Fibroblast of lung (primary cell): Measurements from ENCODE around the gene SAV1. TPM values are rescaled to one million over a fixed set of nuclear protein-coding genes. Genes with fewer than 3 reads are reported as not detected.
A peak's percentile ranks its signal among the peaks of the same experiment; 100 is the strongest.

Experiments used
- DNase-seq, 2 donors: peaks; one replicate each; pipeline versions ENCODE4 v3.0.0 to v3.0.0-alpha.2; 2010; ENCODE audit warnings: low read depth in 2 of 2
- H2AFZ ChIP-seq: 2 replicates; pipeline ENCODE4 v1.5.1; 2012; ENCODE audit warnings: low read length, control low read depth, inconsistent platforms
- H3K27ac ChIP-seq: 2 replicates; pipeline ENCODE4 v1.5.1; 2011; ENCODE audit warnings: low read length, control low read depth; ENCODE audit not compliant: insufficient read depth
- H3K27me3 ChIP-seq: 2 replicates; pipeline ENCODE4 v1.5.1; 2011; ENCODE audit warnings: mild to moderate bottlenecking, low read length; ENCODE audit not compliant: control insufficient read depth, insufficient read depth
- H3K36me3 ChIP-seq: 2 replicates; pipeline ENCODE4 v1.5.1; 2011; ENCODE audit warnings: low read length; ENCODE audit not compliant: control insufficient read depth, insufficient read depth
- H3K4me1 ChIP-seq: 2 replicates; pipeline ENCODE4 v1.5.1; 2011; ENCODE audit warnings: low read length; ENCODE audit not compliant: control insufficient read depth, insufficient read depth; ENCODE audit errors: extremely low read depth
- H3K4me2 ChIP-seq: 2 replicates; pipeline ENCODE4 v1.5.1; 2011; ENCODE audit warnings: low read length, control low read depth; ENCODE audit not compliant: insufficient read depth; ENCODE audit errors: extremely low read depth
- H3K4me3 ChIP-seq, 4 experiments: fragments of 200-600 bp in 1 of 4; sonication (generic) in 1 of 4; replicated peaks in 1 of 4; 2 replicates each; pipeline ENCODE4 v1.5.1; 2011 to 2016; ENCODE audit warnings: low read length in 4 of 4, low read depth in 3 of 4, mild to moderate bottlenecking in 3 of 4, control low read depth in 2 of 4, inconsistent platforms in 1 of 4, mixed read lengths in 1 of 4; ENCODE audit not compliant: insufficient read depth in 1 of 4; ENCODE audit errors: control extremely low read depth in 1 of 4
- H3K79me2 ChIP-seq: 2 replicates; pipeline ENCODE4 v1.5.1; 2012; ENCODE audit warnings: mild to moderate bottlenecking, low read length, inconsistent platforms; ENCODE audit not compliant: control insufficient read depth, insufficient read depth
- H3K9ac ChIP-seq: 2 replicates; pipeline ENCODE4 v1.5.1; 2011; ENCODE audit warnings: mild to moderate bottlenecking, low read length, control low read depth; ENCODE audit not compliant: insufficient read depth
- H3K9me3 ChIP-seq: 2 replicates; pipeline ENCODE4 v1.5.1; 2012; ENCODE audit warnings: low read depth, low read length; ENCODE audit not compliant: control insufficient read depth, insufficient read depth
- H4K20me1 ChIP-seq: 2 replicates; pipeline ENCODE4 v1.5.1; 2011; ENCODE audit warnings: low read length; ENCODE audit not compliant: control insufficient read depth, insufficient read depth; ENCODE audit errors: extremely low read depth
- CTCF ChIP-seq, 2 donors: IDR thresholded peaks in 1 of 2; conservative IDR thresholded peaks in 1 of 2; 1 replicate in 1 of 2; 2 replicates in 1 of 2; pipeline ENCODE4 v1.5.1; 2011 to 2012; ENCODE audit warnings: low read length in 2 of 2, control low read depth in 1 of 2, inconsistent platforms in 1 of 2, low read depth in 1 of 2, mild to moderate bottlenecking in 1 of 2
- EZH2 ChIP-seq: IDR thresholded peaks from 2 replicates; pipeline ENCODE4 v1.5.1; 2012; ENCODE audit warnings: low read length, control low read depth, mild to moderate bottlenecking; ENCODE audit errors: missing control alignments
- polyA plus RNA-seq, 2 donors: library from polyadenylated mRNA; depleted of rRNA in 1 of 2; stranded (reverse) in 1 of 2; unstranded in 1 of 2; fragments of >200 nt; gene quantifications; 2 replicates each; pipeline ENCODE4 v1.2.1, GENCODE V29; 2011 to 2012; ENCODE audit warnings: missing spikeins in 1 of 2
- total RNA-seq: library from RNA; depleted of rRNA; stranded (reverse); fragments of >200 nt; gene quantifications from 2 replicates; pipeline ENCODE4 v1.2.1, GENCODE V29; 2014

The SAV1 gene
- total and polyA plus RNA-seq, 2 donors (not counting 1 experiment from before 2014, with no cell fraction given), result 41.7 to 46.9 TPM

GRCh38 chr14:50679674-50680073, 11.6 kb upstream of the SAV1 start:
- no peaks in the 10 kb centered on the region for H4K20me1 ChIP-seq
- H3K9ac ChIP-seq, result no peak overlapping the region
- no peaks in the 10 kb centered on the region for H3K27me3 ChIP-seq
- no peaks in the 10 kb centered on the region for H3K9me3 ChIP-seq
- H3K36me3 ChIP-seq, result no peaks in the 10 kb centered on the region
- no peak overlapping the region for H3K4me2 ChIP-seq
- TF ChIP-seq CTCF (conservative IDR thresholded peaks at IDR 0.05 in 1 of 2, IDR thresholded peaks at IDR 0.05 in 1 of 2; ENCODE audit: low read depth in 1 of 2, low read length in 2 of 2) (no peak), EZH2 (no peak)
- H2AFZ ChIP-seq, result no peak overlapping the region
- DNase-seq, result no peak
- peaks cover 23% of the 10 kb centered on the region for H3K4me1 ChIP-seq
- H3K4me3 ChIP-seq, result no peak overlapping the region
- H3K27ac ChIP-seq, result no peak overlapping the region
- no peaks in the 10 kb centered on the region for H3K79me2 ChIP-seq

GRCh38 chr14:50678163-50678562, 10.1 kb upstream of the SAV1 start:
- TF ChIP-seq EZH2 (no peak), CTCF (conservative IDR thresholded peaks at IDR 0.05 in 1 of 2, IDR thresholded peaks at IDR 0.05 in 1 of 2; ENCODE audit: low read depth in 1 of 2, low read length in 2 of 2) (no peak)
- Histone ChIP-seq H3K27me3 (no peaks in the 10 kb centered on the region), H3K4me1 (peaks cover 23% of the 10 kb centered on the region), H3K27ac (peak overlapping the region; percentile 77), H3K79me2 (no peaks in the 10 kb centered on the region), H3K4me2 (peak overlapping the region; percentile 48), H3K4me3 (no peak overlapping the region), H4K20me1 (no peaks in the 10 kb centered on the region), H3K9me3 (no peaks in the 10 kb centered on the region), H3K9ac (no peak overlapping the region), H2AFZ (peak overlapping the region; percentile 31), H3K36me3 (no peaks in the 10 kb centered on the region)
- no peak for DNase-seq

GRCh38 chr14:50677527-50678063, 9.5 kb upstream of the SAV1 start:
- Histone ChIP-seq H2AFZ (peak overlapping the region; percentile 23), H3K9me3 (no peaks in the 10 kb centered on the region), H3K27me3 (no peaks in the 10 kb centered on the region), H3K36me3 (no peaks in the 10 kb centered on the region), H3K27ac (peak overlapping the region; percentile 77), H3K4me1 (peaks cover 23% of the 10 kb centered on the region), H3K4me2 (peak overlapping the region; percentile 72), H3K4me3 (peak overlapping the region in 2 of 4 experiments; percentile 1 to 5), H4K20me1 (no peaks in the 10 kb centered on the region), H3K9ac (no peak overlapping the region), H3K79me2 (no peaks in the 10 kb centered on the region)
- TF ChIP-seq CTCF (conservative IDR thresholded peaks at IDR 0.05 in 1 of 2, IDR thresholded peaks at IDR 0.05 in 1 of 2; ENCODE audit: low read depth in 1 of 2, low read length in 2 of 2), result no peak
- no peak for TF ChIP-seq EZH2
- peak; percentile 43 to 78 for DNase-seq
